Tongue (tissue), 2 donors: ENCODE measurements around the gene USP24. TPM values are rescaled to one million over a fixed set of nuclear protein-coding genes. Genes with fewer than 3 reads are reported as not detected.
A peak's percentile ranks its signal among the peaks of the same experiment; 100 is the strongest.
"Not testable (repeated sequence)": the region's sequence is repeated elsewhere in the genome, so short reads cannot be mapped to it uniquely, and the experiment has no call there.

Experiments used
- DNase-seq: peaks from one replicate; pipeline ENCODE4 v3.0.0-alpha.2; 2015
- total RNA-seq: library from RNA; depleted of rRNA; stranded (reverse); fragments of >200 nt; gene quantifications from one replicate; pipeline ENCODE4 v1.2.3, GENCODE V29; 2014

USP24 gene
- total RNA-seq, 1 donor from 2014 or later, result 108 TPM

DNA sequence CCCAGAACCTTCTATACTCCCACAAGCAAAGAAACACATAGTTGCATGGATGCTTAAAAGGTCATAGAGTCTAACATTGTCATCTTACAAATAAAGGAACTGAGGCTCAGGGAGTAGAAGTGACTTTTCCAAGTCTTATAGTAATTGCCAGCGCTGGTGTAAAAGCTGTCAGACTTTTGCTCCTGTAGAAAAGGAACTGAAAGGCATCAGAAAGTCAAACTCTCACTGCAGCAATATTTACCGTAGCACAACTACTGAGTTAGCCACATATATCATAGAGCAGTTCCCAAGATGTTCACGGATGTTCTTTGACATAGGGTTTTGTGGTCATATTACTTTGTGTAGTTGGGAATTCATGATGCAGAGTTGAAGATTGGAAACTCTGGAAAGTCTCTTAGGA, 16.6 kb upstream of the USP24 start:
- no peak for DNase-seq

DNA sequence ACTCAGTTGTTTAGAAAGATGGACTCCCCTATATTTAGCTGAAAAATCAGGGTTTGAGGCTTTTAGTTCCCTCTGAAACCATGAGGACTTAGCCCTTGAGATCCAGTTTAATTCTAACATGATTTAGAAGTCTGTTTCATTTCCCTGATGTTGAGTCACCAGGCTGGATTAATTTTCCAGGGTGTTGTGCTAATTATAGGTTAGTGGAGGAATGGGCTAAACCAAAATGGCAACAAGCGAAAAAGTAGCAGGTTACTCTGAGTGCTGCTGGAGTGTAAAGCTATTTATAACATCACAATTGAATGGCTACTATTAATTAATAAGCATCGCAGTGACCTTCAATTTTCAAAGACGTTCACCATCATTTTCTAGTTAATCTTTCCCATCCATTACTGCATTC, 15.5 kb upstream of the USP24 start:
- DNase-seq, result no peak

DNA sequence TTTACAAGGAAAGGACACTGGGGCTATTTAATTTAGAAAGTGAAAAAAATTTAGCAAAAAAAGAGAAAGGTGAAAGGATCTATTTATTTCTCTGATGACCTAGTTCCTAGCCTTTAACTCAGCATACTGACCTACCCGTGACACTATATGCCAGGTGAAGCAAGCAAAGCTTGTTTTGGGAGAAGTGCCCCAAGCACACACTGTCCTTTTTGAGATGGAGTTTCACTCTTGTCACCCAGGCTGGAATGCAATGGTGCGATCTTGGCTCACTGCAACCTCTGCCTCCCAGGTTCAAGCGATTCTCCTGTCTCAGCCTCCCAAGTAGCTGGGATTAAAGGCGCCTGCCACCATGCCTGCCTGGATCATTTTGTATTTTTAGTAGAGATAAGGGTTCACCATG, 14.6 kb upstream of the USP24 start:
- DNase-seq, result not testable (repeated sequence)

DNA sequence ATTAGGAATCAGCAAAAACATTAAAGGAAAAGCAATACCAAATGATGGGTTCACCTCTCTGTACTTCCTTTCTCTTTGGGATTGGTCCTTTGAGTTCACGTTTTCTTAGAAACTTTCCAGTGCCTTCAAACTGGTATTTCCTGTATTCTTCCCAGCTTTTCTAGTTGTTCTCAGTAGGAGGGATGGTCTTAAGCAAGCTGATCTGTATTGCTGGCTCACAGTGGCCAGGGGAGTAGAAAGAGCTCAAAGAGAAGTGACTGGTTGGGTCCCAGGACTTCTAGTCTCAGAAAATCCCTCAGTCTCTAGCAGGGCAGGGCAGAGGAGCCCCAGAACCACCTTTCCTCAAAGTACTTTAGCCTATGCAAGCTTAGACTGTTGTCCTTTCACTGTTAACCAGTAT, 10.1 kb upstream of the USP24 start:
- DNase-seq, result no peak

DNA sequence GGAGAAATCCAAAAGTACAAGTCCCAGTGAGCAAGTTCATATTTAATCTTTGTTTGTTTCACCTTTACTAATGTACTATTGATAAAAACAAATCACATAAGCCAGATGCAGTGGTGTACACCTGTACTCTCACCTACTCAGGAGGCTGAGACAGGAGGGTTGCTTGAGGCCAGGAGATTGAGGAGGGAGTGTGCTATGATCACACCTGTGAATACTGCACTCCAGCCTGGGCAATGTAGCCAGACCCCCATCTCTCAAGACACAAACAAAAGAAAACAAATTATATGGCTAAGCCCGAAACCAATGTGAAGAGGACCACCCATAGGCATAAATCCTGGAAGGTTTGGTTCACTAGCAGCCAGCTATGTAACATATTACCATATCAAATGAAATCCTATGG, 9.6 kb upstream of the USP24 start:
- no peak for DNase-seq

DNA sequence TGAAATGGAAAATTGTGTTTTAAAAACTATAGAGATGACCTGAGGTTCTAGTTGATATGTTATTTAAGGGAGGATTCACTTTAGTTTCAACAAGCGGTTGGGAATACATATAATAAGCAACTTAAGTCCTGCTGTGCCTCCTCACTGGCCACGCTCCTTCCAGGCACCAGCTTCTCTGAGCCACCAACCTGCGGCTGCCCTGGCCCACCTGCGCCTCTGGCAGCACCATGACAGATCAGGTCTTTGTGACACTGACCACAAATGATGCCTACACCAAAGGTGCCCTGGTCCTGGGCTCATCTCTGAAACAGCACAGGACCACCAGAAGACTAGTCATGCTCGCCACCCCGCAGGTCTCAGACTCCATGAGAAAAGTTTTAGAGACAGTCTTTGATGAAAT, 7.0 kb upstream of the USP24 start:
- DNase-seq, result no peak

DNA sequence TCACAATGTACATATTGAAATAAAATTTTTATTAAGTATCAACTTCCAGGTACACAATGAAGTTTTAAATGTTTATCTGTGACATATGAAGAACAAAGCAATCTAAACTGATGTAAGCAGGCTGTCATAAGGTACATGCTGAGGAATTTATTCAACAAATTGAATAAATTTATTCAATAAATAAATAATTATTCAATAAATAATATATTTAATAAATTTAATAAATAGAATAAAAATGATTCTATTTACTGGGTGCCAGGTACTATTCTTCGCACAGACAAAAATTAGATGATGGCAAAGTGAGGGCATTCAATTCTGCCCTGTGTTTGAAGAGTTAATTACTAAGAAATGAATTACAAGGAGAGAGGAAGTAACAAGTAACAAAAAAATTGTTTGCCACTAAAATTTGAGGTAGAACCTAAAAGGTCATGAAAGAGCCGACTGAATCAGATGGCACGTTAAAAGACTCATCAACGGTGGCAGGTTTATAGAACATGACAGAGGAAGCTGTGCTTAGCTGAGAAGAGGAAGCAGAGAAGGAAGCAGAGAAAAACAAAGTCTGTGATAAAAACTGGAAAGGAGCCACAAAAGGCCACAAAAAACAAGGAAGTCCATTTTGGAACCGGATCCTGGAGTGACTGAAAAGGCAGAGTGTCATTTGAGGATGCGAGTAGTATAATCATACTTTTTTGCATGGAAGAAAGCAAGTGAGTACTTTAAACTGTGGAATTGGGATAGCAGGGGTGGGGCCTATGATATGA, 2.2 kb upstream of the USP24 start:
- peak; percentile 21 for DNase-seq

DNA sequence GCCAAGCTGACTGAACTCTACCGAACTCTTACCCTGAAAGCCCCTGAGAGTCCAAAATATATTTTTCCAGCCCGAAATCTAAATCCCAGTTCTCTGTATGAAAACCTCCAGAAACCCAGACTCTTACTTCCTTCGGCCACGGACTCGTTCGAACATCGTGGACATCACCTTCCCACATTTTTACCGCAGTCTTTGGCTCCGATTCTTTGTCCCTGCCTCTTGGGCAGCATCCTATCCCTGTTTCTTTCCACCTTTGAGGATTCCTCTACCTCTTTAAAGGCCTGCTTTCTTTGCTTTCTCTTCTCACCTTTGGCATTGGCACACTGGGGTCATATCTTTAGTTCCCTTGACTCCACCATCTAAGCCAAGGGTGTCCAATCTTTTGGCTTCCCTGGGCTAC, 932 bp upstream of the USP24 start:
- no peak for DNase-seq

DNA sequence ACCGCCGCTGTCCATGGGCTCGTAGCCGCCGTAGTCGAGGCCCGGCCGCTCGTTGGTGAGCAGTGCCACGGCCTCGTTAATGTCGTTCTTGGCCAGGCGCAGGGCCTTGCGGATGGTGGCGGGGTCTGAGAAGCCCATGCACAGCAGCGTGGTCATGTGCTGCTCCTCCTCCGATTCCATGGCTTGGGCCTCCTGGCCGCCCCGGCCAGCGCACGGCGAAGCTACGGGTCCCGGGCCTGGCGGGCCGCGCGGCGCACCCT, 300 bp downstream of the USP24 start:
- peak; percentile 61 for DNase-seq

DNA sequence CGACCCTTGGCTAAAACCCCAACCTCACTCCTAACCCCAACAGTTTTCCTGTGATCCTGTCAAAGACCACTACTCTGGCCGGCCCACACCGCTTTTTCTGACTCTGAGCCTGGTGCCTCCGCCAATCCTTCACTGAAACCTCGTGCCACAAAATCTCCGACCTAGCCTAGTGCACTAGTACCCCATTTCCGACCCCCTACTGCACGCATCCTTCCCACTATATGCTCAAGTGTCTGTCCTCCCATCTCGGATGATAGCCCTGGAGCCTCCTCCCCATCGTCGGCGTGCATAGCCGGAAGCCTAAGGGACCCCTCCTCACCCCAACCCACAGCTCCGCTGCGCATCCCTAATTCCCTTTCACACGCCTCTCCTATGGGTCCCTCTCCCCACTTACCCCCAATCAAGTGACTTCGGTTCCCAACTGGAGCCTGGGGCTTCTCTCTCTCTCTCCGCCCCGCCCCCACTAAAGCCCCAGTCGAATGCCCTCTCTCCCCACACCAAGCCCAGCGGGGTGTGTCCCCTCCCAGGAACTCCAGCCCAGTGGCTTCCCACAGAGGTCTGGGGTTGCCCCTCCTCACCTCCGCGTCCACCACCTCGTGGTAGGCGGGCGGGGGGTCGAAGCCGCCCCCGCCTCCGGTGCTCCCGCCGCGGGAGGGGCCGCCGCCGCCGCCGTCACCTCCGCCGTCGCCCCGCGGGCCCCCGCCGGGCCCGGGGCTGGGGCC, 791 bp downstream of the USP24 start:
- DNase-seq, result peak; percentile 55

DNA sequence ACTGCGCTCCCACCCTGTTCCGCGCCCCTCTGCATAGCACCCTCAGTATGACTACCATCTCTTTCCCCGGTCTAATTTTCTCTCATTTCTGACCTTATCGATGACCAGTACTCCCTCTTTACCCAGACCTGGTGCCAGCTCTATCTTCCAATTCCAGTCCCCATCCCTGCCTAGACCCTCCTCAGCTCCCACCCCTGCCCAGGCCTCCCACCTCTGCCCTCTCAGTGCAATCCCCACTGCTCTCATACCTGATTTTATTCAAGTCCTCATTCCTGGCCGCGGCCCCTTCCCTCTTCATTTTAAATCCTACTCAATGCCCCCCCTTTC, 1.3 kb downstream of the USP24 start:
- no peak for DNase-seq

DNA sequence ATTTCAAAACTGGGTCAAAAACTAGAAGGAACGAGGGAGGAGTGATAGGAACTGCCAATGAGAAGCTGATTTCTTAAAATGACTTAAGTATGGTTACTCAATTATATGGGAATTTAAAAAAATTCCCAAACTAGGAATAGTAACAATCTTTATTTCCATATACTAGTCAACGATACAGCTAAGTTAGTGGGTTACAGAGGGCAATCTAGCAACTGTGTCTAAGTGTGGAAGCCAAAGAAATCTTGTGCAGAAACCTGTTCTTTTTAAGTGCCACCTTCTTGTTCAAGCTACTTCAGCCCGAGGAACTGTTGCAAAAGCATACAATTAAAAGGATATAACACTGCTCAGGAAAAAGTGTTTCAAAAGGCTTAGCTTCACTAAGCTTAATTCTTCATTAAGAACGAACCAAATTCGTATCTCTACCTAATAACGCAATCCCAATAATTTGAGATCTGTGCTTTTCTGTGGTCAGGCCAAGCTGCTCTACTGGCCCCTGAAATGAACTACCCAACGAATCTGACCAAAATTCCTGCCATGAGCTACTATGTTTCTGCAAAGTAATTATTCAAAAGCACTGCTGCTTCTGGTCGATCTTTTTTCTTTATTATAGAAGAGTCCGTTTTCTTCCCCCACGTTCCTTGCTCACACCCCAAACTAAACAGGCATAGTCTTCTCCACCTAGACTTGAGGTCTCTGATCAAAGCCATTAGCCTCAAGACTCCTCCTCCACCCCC, 1.8 kb downstream of the USP24 start:
- no peak for DNase-seq

DNA sequence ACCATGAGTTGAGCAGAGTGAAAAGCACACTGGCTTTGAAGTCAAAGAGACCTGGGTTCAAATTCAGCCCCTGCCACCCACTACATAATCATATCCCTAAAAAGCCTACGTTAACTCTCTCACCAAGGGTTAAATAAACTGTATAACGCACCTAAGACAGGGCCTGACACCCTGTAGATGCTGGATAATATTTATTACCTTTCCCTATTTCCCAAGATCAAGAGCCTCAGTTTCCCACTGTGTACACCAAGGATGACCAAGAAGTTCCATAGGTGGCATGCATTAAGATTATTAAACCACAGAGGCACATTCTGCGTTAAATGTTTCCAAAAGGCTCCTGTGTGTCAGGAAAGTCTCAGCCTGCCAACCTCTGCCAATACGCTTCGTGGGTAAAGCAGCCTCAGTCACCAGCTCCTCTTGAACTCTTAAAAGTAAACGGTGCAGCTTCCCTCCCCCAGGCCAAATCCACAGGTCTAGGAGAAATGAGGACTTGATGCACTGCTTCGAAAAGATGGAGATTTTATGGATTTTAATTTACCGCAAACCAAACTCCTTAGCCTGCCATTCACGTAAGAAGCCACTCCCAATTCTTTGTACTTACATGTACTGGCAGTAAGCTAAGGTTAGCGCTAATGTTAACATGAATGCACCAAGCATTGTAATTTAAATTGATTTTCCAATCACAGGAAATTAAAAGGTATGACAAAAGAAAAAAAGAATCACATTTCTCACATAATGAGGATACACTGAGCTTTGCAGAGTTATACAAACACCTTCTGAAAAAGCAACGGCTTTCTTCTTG, 2.6 kb downstream of the USP24 start:
- DNase-seq, result no peak

DNA sequence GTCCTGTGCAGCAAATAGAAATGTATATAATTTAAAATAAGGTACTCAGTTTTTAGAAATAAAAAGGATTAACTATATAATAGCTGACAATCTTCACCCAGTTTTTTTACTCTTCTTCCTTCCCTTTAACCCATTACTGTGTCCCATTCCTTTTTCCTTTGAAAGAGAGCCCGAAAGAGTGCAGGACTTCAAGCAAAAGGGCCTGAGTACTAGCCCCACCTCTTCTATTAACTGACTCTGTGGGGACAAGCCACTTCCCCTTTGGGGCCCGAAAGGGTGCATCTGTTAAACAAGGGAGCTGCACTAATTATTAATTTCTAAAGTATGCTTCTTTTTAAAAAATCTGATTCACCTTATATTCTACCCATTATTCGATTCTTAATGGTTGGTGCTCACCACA, 3.3 kb downstream of the USP24 start:
- DNase-seq, result no peak

DNA sequence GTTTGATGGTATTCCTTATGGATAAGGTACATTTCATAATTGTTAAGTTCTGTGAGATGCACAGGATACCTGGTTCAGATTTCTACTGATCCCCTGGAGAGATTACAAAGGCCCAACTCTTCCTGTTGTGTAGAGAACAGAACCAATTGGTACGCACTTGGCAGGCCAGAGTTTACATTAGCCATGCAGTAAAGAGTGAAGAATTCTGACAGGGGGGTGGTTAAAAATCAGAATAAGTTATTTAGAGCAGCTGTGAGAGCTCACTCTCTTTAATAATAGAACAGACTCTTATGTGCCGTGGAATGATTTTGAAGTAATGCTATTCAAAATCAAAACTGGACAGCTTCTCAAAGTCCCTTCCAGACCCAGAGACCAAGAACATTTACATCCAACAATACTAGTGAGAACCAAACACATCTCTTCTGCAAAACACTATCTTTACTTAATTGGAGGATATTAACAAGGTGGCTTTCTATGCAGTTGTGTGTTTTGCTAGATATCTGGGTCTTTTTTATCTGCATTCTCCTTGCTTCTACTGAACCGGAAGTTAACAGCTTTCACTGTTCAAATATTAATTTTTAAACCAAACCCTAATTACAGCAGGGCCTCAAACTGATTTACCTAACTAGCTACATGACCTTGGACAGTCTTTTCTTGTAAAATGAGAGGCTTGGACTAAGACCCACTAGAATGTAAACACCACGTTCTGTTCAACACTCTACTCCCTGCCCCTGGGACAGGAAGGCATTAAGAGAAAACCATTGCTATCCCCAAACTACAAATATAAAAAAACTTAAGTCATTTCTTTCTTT, 4.0 kb downstream of the USP24 start:
- DNase-seq, result no peak

DNA sequence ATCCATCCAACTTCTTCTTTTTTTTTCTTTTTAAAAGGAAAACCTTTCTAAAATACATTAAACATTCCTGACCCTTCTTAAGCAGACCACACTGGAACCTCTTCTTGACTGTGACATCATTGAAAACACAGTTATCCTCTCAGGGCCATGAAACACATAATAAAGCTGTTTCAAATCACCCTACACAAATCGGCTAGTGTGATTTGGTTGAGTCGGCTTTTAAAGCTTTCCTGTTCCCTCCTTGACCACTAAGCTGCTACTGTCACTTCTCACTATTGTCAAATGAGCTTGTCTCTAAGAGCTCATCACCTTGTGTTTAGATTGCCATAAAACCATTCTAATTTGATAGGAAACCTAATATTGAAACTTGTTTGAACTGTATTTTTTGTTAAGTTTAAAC, 5.9 kb downstream of the USP24 start:
- DNase-seq, result no peak

DNA sequence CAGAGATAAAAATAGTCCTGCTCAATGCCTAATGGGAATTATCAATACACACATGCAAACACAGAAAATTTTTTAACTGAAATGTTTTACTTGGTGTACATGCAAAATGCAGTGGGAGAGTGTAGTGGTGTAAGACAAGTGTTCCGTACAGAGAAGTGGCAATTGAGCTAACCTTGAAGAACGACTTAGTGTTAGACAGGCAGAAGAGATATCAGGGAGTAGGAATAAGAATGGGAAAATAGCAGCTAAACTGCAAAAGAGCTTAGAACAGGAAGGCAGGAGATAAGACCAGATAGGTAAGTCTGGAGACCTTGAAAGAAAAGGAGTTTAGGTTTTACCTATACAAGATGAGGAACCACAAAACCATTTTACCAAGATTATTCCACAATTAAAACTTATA, 9.0 kb downstream of the USP24 start:
- DNase-seq, result no peak

DNA sequence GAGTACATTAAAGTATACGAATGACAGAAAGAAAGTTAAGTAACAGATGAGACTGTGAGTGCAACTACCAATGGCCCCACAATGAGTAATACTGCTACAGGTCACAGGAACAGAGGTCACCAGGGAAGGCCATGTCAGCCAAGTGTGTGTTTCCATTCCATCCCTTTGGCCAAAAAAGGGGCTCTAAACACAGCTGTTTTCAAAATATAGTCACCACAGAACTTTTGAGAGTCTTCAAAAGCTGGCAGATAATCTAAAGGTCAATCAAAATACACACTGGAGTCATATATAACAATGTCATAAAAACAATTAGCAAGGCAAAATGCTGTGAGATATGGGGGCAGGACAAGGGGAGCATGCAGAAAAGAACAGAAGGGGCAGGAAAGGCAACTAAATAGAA, 10.2 kb downstream of the USP24 start:
- no peak for DNase-seq

DNA sequence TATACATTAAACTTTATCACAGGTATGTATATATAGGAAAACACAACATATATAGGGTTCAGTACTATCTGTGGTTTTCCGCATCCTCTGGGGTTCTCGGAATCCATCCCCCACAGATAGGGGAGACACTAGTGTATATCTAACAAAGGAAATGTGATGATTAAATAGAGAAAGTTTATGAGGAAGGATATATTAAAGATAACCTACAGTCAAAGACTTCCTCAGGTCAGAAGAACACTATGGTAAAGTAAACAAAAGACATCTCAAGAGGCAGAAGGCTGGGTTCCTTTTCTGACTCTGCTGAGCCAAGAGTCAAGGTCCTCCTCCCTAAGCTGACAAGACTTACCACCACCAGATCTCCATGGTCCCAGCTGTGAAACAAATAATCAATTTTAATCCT, 12.1 kb downstream of the USP24 start:
- DNase-seq, result no peak

DNA sequence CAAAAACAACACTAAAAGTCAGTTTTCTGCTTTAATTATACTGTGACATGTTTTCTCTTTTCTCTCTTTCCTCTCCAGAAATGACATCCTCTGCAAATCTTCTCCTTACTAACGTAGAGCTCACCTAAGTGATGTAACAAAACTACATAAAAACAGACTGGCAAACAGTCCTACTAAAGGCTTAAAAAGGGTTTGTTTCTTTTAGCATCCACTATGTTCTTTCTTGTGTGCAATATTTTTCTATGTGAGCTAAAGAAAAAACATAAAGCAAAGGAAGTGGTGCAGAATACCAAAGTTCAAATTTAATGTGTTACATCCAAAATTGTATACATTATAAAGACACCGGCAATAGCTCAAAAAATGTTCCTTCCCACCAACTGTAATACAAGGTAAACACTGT, 14.5 kb downstream of the USP24 start:
- DNase-seq, result no peak

DNA sequence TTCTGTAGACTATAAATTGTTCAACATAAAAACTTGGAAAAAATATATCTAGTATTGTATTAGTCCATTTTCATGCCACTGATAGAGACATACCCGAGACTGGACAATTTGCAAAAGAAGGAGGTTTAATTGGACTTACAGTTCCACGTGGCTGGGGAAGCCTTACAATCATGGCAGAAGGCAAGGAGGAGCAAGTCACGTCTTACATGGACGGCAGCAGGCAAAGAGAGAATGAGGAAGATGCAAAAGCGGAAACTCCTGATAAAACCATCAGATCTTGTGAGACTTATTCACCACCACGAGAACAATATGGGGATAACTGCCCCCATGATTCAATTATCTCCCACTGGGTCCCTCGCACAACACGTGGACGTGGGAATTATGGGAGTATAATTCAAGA, 15.4 kb downstream of the USP24 start:
- DNase-seq, result not testable (repeated sequence)

DNA sequence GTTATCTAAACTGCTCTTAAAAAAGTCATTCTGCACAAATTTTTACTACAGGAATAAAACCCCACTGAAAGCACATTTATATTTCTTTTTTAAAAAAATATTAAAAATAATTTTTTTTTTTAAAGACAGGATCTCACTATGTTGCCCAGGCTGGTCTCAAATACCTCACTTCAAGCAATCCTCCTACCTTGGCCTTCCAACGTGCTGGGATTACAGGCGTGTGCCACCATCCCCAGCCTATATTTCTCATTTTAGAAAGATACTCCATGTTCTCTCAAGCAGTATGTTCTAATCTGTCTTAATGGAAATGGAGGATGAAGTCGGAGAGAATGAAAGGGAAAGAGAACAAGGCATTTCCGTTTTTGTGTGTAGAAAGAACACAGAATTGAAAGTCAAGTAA, 17.1 kb downstream of the USP24 start:
- no peak for DNase-seq
